Cardiac muscle cell (in vitro differentiated cells and primary cell): Measurements from ENCODE around the gene INHBA. TPM values are rescaled to one million over a fixed set of nuclear protein-coding genes. Genes with fewer than 3 reads are reported as not detected.

Source experiments
- DNase-seq, 2 donors: peaks; one replicate each; pipeline versions ENCODE4 v3.0.0 to v3.0.0-alpha.2; 2010 to 2017; ENCODE audit warnings: low read depth in 1 of 2, low spot score in 1 of 2
- H3K27ac ChIP-seq: fragments of 200-600 bp; sonication (generic); 2 replicates; pipeline ENCODE4 v1.5.1; 2016
- H3K27me3 ChIP-seq: fragments of 200-600 bp; sonication (generic); 2 replicates; pipeline ENCODE4 v1.6.0; 2016; ENCODE audit warnings: control low read depth
- H3K36me3 ChIP-seq: fragments of 200-600 bp; sonication (generic); 2 replicates; pipeline ENCODE4 v1.5.1; 2016; ENCODE audit warnings: control low read depth
- H3K4me1 ChIP-seq: fragments of 200-600 bp; sonication (generic); 2 replicates; pipeline ENCODE4 v1.8.1; 2017; ENCODE audit warnings: low read depth, mild to moderate bottlenecking, mixed run types
- H3K4me3 ChIP-seq: fragments of 200-600 bp; sonication (generic); 2 replicates; pipeline ENCODE4 v1.5.1; 2016; ENCODE audit warnings: mild to moderate bottlenecking
- H3K9me3 ChIP-seq: fragments of 200-600 bp; sonication (generic); 2 replicates; pipeline ENCODE4 v1.5.1; 2017; ENCODE audit warnings: low read depth, mild to moderate bottlenecking, control low read depth
- CTCF ChIP-seq: IDR thresholded peaks from 2 replicates; pipeline ENCODE4 v1.5.1; 2012; ENCODE audit warnings: low read depth, mild to moderate bottlenecking, low read length
- polyA plus RNA-seq: library from polyadenylated mRNA; unstranded; fragments of >200 nt; fragmentation: Nextera tagmentation; extraction: Ambion mirVana; gene quantifications from 2 replicates; pipeline ENCODE4 v1.2.1, GENCODE V29; 2016
- total RNA-seq: library from RNA; depleted of rRNA; stranded (reverse); fragments of >200 nt; gene quantifications from 2 replicates; pipeline ENCODE4 v1.2.3, GENCODE V29; 2016

The INHBA gene
- total and polyA plus RNA-seq, 2 experiments from 2014 or later, result 4.8 to 5.7 TPM

GRCh38 chr7:41641665-41642014 is 61.2 kb downstream of the INHBA start:
- Histone ChIP-seq H3K27ac (no peak overlapping the region), H3K9me3 (no peaks in the 10 kb centered on the region), H3K4me3 (no peak overlapping the region), H3K36me3 (no peaks in the 10 kb centered on the region), H3K27me3 (no peaks in the 10 kb centered on the region), H3K4me1 (no peaks in the 10 kb centered on the region)
- TF ChIP-seq CTCF, result no peak
- no peak for DNase-seq

- Histone ChIP-seq H3K9me3 (no peaks in the 10 kb centered on the region), H3K27me3 (no peaks in the 10 kb centered on the region), H3K27ac (no peak overlapping the region), H3K4me1 (no peaks in the 10 kb centered on the region), H3K4me3 (no peak overlapping the region), H3K36me3 (no peaks in the 10 kb centered on the region)
- DNase-seq, result no peak
- no peak for TF ChIP-seq CTCF
Observed at GRCh38 chr7:41641011-41641664, 61.8 kb downstream of the INHBA start.

GRCh38 chr7:41640487-41640886 is 62.4 kb downstream of the INHBA start:
- H3K9me3 ChIP-seq, result no peaks in the 10 kb centered on the region
- DNase-seq, result no peak
- no peaks in the 10 kb centered on the region for H3K27me3 ChIP-seq
- H3K36me3 ChIP-seq, result no peaks in the 10 kb centered on the region
- no peak overlapping the region for H3K27ac ChIP-seq
- no peaks in the 10 kb centered on the region for H3K4me1 ChIP-seq
- no peak overlapping the region for H3K4me3 ChIP-seq
- no peak for TF ChIP-seq CTCF

GRCh38 chr7:41637049-41637448 is 65.8 kb downstream of the INHBA start:
- Histone ChIP-seq H3K4me3 (no peak overlapping the region), H3K27me3 (no peaks in the 10 kb centered on the region), H3K36me3 (no peaks in the 10 kb centered on the region), H3K4me1 (no peaks in the 10 kb centered on the region), H3K27ac (no peak overlapping the region), H3K9me3 (no peaks in the 10 kb centered on the region)
- DNase-seq, result no peak
- no peak for TF ChIP-seq CTCF
